ENCODE data around the gene WDR27. TPM values are rescaled to one million over a fixed set of nuclear protein-coding genes. Genes with fewer than 3 reads are reported as not detected.

WDR27 gene
- total RNA-seq, 3 donors from 2014 or later (not counting 1 experiment from before 2014, with no cell fraction given), result 12.7 to 31.0 (median 25.3) TPM

GRCh38 chr6:169723200-169723909 lies 21.5 kb upstream of the WDR27 start:
- Histone ChIP-seq H3K4me3 (ENCODE audit: low read length) (peak overlapping the region; percentile 74), H3K27ac (ENCODE audit: low read length) (peak overlapping the region; percentile 67), H3K27me3 (ENCODE audit: control insufficient read depth, insufficient read depth, low read length) (no peaks in the 10 kb centered on the region), H3K9me3 (ENCODE audit: control insufficient read depth, insufficient read depth, low read length) (no peaks in the 10 kb centered on the region), H3K36me3 (ENCODE audit: control insufficient read depth, insufficient read depth, low read length) (no peaks in the 10 kb centered on the region), H3K4me1 (ENCODE audit: control insufficient read depth, insufficient read depth, low read length) (peaks cover 16% of the 10 kb centered on the region)
- peak overlapping the region; percentile 93 for H3K4me3 Mint-ChIP-seq
- ATAC-seq, result peak; percentile 42 to 55 (median 52)
- intact Hi-C loops (cut with micrococcal nuclease), result loop anchor here (1.0 kb wide), 1 partner anchor 21 kb away; the partner anchor contains the start of genes C6orf120 and WDR27
- no peaks in the 10 kb centered on the region for H3K36me3 Mint-ChIP-seq
- no peaks in the 10 kb centered on the region for H3K27me3 Mint-ChIP-seq (ENCODE audit: low read depth in 2 of 2)
- under 1% methylated on average over 70 of the region's 70 CpGs for WGBS (ENCODE audit: insufficient coverage)
- no peak for TF ChIP-seq CTCF (IDR thresholded peaks at IDR 0.05)
- no peaks in the 10 kb centered on the region for H3K9me3 Mint-ChIP-seq
- DNase-seq, result peak; percentile 59 to 80
- peaks cover 12 to 16% of the 10 kb centered on the region in 2 donors for H3K4me1 Mint-ChIP-seq
- H3K27ac Mint-ChIP-seq, result peak overlapping the region; percentile 86 to 93

GRCh38 chr6:169722362-169723199 lies 20.8 kb upstream of the WDR27 start:
- Mint-ChIP-seq H3K9me3 (no peaks in the 10 kb centered on the region), H3K4me3 (peak overlapping the region; percentile 93), H3K27me3 (ENCODE audit: low read depth in 2 of 2) (no peaks in the 10 kb centered on the region), H3K36me3 (no peaks in the 10 kb centered on the region), H3K27ac (peak overlapping the region; percentile 86 to 93), H3K4me1 (peaks cover 12 to 16% of the 10 kb centered on the region in 2 donors)
- Histone ChIP-seq H3K9me3 (ENCODE audit: control insufficient read depth, insufficient read depth, low read length) (no peaks in the 10 kb centered on the region), H3K4me3 (ENCODE audit: low read length) (peak overlapping the region; percentile 74), H3K27me3 (ENCODE audit: control insufficient read depth, insufficient read depth, low read length) (no peaks in the 10 kb centered on the region), H3K36me3 (ENCODE audit: control insufficient read depth, insufficient read depth, low read length) (no peaks in the 10 kb centered on the region), H3K4me1 (ENCODE audit: control insufficient read depth, insufficient read depth, low read length) (peaks cover 16% of the 10 kb centered on the region), H3K27ac (ENCODE audit: low read length) (peak overlapping the region; percentile 67)
- DNase-seq (peak; percentile 30 to 74), ATAC-seq (peak in 2 of 3 donors; percentile 20 to 51)
- WGBS (ENCODE audit: insufficient coverage), result 5% methylated on average over 22 of the region's 22 CpGs
- intact Hi-C loops (cut with micrococcal nuclease), result loop anchor here (1.0 kb wide), 1 partner anchor 20 kb away; the partner anchor contains the start of genes C6orf120 and WDR27
- no peak for TF ChIP-seq CTCF (IDR thresholded peaks at IDR 0.05)

GRCh38 chr6:169720207-169720855 lies 18.5 kb upstream of the WDR27 start:
- no peak overlapping the region for H3K4me3 ChIP-seq (ENCODE audit: low read length)
- ATAC-seq, result no peak
- no peak overlapping the region for H3K27ac Mint-ChIP-seq
- H3K27me3 ChIP-seq (ENCODE audit: control insufficient read depth, insufficient read depth, low read length), result no peaks in the 10 kb centered on the region
- H3K27me3 Mint-ChIP-seq (ENCODE audit: low read depth in 2 of 2), result no peaks in the 10 kb centered on the region
- no peak overlapping the region for H3K4me3 Mint-ChIP-seq
- no peaks in the 10 kb centered on the region for H3K9me3 Mint-ChIP-seq
- no peak overlapping the region for H3K27ac ChIP-seq (ENCODE audit: low read length)
- intact Hi-C loops (cut with micrococcal nuclease), result no loop called here
- DNase-seq, result peak in 1 of 2 donors; percentile 31
- 93% methylated on average over 3 of the region's 3 CpGs for WGBS (ENCODE audit: insufficient coverage)
- peaks cover 12% of the 10 kb centered on the region for H3K36me3 Mint-ChIP-seq
- peaks cover 10 to 12% of the 10 kb centered on the region in 2 donors for H3K4me1 Mint-ChIP-seq
- TF ChIP-seq CTCF (IDR thresholded peaks at IDR 0.05), result no peak
- H3K4me1 ChIP-seq (ENCODE audit: control insufficient read depth, insufficient read depth, low read length), result peaks cover 15% of the 10 kb centered on the region
- H3K9me3 ChIP-seq (ENCODE audit: control insufficient read depth, insufficient read depth, low read length), result no peaks in the 10 kb centered on the region
- peaks cover 2% of the 10 kb centered on the region for H3K36me3 ChIP-seq (ENCODE audit: control insufficient read depth, insufficient read depth, low read length)

Data from natural killer cell (primary cell).